Left ventricle myocardium inferior (tissue), 1 donor: Measurements from ENCODE around the gene SH3GL1. TPM values are rescaled to one million over a fixed set of nuclear protein-coding genes. Genes with fewer than 3 reads are reported as not detected.

Experiments used
- DNase-seq: peaks from one replicate; pipeline ENCODE4 v3.0.0-alpha.2; 2020
- H3K27ac ChIP-seq: fragments of 200-600 bp; replicated peaks from 2 replicates; pipeline ENCODE4 v1.8.0; 2021
- H3K27me3 ChIP-seq: fragments of 200-600 bp; 2 replicates; pipeline ENCODE4 v1.8.0; 2021; ENCODE audit warnings: low read depth
- H3K36me3 ChIP-seq: fragments of 200-600 bp; 2 replicates; pipeline ENCODE4 v1.8.0; 2021
- H3K4me1 ChIP-seq: fragments of 200-600 bp; 2 replicates; pipeline ENCODE4 v1.8.0; 2021
- H3K4me3 ChIP-seq: fragments of 200-600 bp; 2 replicates; pipeline ENCODE4 v1.8.0; 2021; ENCODE audit warnings: mild to moderate bottlenecking, moderate library complexity
- H3K9me3 ChIP-seq: fragments of 200-600 bp; replicated peaks from 2 replicates; pipeline ENCODE4 v1.8.0; 2021
- CTCF ChIP-seq: fragments of 200-600 bp; IDR thresholded peaks from 2 replicates; pipeline ENCODE4 v1.8.0; 2021; ENCODE audit warnings: antibody characterized with exemption, mild to moderate bottlenecking, borderline replicate concordance
- intact Hi-C: fragments of 100-400 bp; cut with micrococcal nuclease; formaldehyde crosslinking; loops from one replicate; pipeline ENCODE4 v1.11.0; 2022
- total RNA-seq: library from RNA; stranded (reverse); fragmentation: NEBNext Ultra II Directional; extraction: Animal tissue kit (Norgen Biotek cat#: 25700); gene quantifications from one replicate; pipeline ENCODE4 v1.2.1, GENCODE V29; 2021
- donor health status: DM: no; HTN: yes; CAD: no; lungs with severe emphysema.

Gene SH3GL1
- total RNA-seq, 1 donor from 2014 or later: 18.6 TPM

GRCh38 chr19:4327877-4328242, 72.5 kb downstream of the SH3GL1 start:
- Histone ChIP-seq H3K4me1 (peaks cover 22% of the 10 kb centered on the region), H3K27ac (peak overlapping the region; percentile 56), H3K36me3 (no peaks in the 10 kb centered on the region), H3K9me3 (no peaks in the 10 kb centered on the region), H3K4me3 (peak overlapping the region; percentile 71), H3K27me3 (no peaks in the 10 kb centered on the region)
- TF ChIP-seq CTCF: no peak
- intact Hi-C loops: no loop called here
- DNase-seq: no peak

- Histone ChIP-seq H3K4me1 (peaks cover 22% of the 10 kb centered on the region), H3K27ac (peak overlapping the region; percentile 56), H3K36me3 (no peaks in the 10 kb centered on the region), H3K27me3 (no peaks in the 10 kb centered on the region), H3K4me3 (peak overlapping the region; percentile 71), H3K9me3 (no peaks in the 10 kb centered on the region)
- intact Hi-C loops: no loop called here
- peak; percentile 75 for DNase-seq
- TF ChIP-seq CTCF: no peak
These were observed 73.0 kb downstream of the SH3GL1 start for GRCh38 chr19:4327252-4327876.

GRCh38 chr19:4326837-4327251, 73.5 kb downstream of the SH3GL1 start:
- Histone ChIP-seq H3K27ac (no peak overlapping the region), H3K4me3 (peak overlapping the region; percentile 71), H3K36me3 (no peaks in the 10 kb centered on the region), H3K9me3 (no peaks in the 10 kb centered on the region), H3K27me3 (no peaks in the 10 kb centered on the region), H3K4me1 (peaks cover 22% of the 10 kb centered on the region)
- no peak for DNase-seq
- intact Hi-C loops: no loop called here
- TF ChIP-seq CTCF: no peak

- H3K9me3 ChIP-seq: peaks cover 4% of the 10 kb centered on the region
- no peak overlapping the region for H3K4me3 ChIP-seq
These were observed 74.0 kb downstream of the SH3GL1 start for GRCh38 chr19:4326215-4326836.

GRCh38 chr19:4324228-4324627, 76.1 kb downstream of the SH3GL1 start:
- intact Hi-C loops: no loop called here
- Histone ChIP-seq H3K4me3 (no peak overlapping the region), H3K27ac (no peak overlapping the region), H3K27me3 (no peaks in the 10 kb centered on the region), H3K4me1 (peaks cover 22% of the 10 kb centered on the region), H3K36me3 (no peaks in the 10 kb centered on the region), H3K9me3 (peaks cover 4% of the 10 kb centered on the region)
- TF ChIP-seq CTCF: no peak
- no peak for DNase-seq

More at GRCh38 chr19:4326215-4326836, 74.0 kb downstream of the SH3GL1 start:
- Histone ChIP-seq H3K27ac (no peak overlapping the region), H3K36me3 (no peaks in the 10 kb centered on the region), H3K27me3 (no peaks in the 10 kb centered on the region), H3K4me1 (peaks cover 22% of the 10 kb centered on the region)
- intact Hi-C loops: no loop called here
- no peak for TF ChIP-seq CTCF
- no peak for DNase-seq
